ENCODE measurements around the gene JARID2. TPM values are rescaled to one million over a fixed set of nuclear protein-coding genes. Genes with fewer than 3 reads are reported as not detected.
A peak's percentile ranks its signal among the peaks of the same experiment; 100 is the strongest.
"Not testable (repeated sequence)": the region's sequence is repeated elsewhere in the genome, so short reads cannot be mapped to it uniquely, and the experiment has no call there.

JARID2 gene
- total RNA-seq, 2 experiments from 2014 or later, result 27.5 to 27.6 TPM

DNA sequence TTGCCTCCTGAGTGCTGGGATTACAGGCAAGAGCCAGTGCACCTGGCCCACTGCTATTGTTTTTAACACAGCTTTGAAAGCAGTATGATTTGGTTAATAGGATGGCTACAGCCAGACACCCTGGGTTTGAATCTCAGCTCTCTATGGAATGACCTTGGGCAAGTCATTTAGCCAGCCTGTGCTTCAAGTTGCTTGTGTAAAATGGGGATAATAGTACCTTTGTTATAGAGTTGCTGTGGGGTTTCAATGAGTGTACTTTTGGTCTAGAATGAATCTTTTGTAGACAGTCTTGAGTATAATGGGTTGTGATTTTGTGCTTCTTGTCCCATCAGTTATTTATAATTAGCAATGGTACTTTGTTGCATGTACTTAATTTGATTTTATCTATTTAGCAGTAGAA, 70.9 kb downstream of the JARID2 start:
- ChIA-PET POLR2A (no interaction called here), CTCF (interaction anchor here (1.0 to 1.5 kb wide), 2 partner anchors 13 to 30 kb away, joined by 3 to 5 read pairs; no protein-coding TSS in a partner anchor)
- Mint-ChIP-seq H3K36me3 (ENCODE audit: low read depth) (peaks cover 7% of the 10 kb centered on the region), H3K27ac (peak overlapping the region; percentile 16), H3K9me3 (no peaks in the 10 kb centered on the region), H3K27me3 (no peaks in the 10 kb centered on the region), H3K4me3 (no peak overlapping the region), H3K4me1 (peaks cover 87% of the 10 kb centered on the region)
- no peak for DNase-seq

DNA sequence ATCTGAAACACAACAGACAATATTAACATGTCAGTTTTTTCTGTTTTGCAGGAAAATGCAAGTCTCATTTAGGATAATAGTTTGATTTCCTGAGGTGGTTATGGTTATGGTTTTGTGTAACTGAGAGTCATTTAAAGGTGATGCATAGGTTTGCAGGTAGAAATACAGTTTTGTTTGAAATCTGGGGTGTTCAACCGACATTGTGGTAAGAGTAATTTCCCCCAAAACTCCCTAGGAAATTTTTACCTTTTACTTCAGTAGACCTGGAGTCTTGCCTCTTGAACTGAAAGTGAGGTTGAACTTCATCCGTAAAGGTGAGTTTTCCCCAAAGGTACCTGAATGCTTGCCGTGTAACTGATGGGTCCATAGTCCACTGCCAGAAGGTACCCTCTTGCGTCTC, 71.4 kb downstream of the JARID2 start:
- CTCF ChIA-PET, result interaction anchor here (0.6 to 1.5 kb wide), 4 partner anchors 13 to 169 kb away, joined by 3 to 5 read pairs (median 3); no protein-coding TSS in a partner anchor
- DNase-seq, result no peak
- no peaks in the 10 kb centered on the region for H3K9me3 Mint-ChIP-seq
- H3K27ac Mint-ChIP-seq, result peak overlapping the region; percentile 16
- H3K27me3 Mint-ChIP-seq, result no peaks in the 10 kb centered on the region
- peaks cover 87% of the 10 kb centered on the region for H3K4me1 Mint-ChIP-seq
- H3K4me3 Mint-ChIP-seq, result peak overlapping the region; percentile 15
- peaks cover 7% of the 10 kb centered on the region for H3K36me3 Mint-ChIP-seq (ENCODE audit: low read depth)
- POLR2A ChIA-PET, result no interaction called here

- peak overlapping the region; percentile 32 for H3K27ac Mint-ChIP-seq
- H3K4me1 Mint-ChIP-seq, result peaks cover 87% of the 10 kb centered on the region
- H3K36me3 Mint-ChIP-seq (ENCODE audit: low read depth), result peaks cover 9% of the 10 kb centered on the region
- H3K27me3 Mint-ChIP-seq, result no peaks in the 10 kb centered on the region
- ChIA-PET CTCF (interaction anchor here (0.6 to 1.0 kb wide), 5 partner anchors 10 to 168 kb away, joined by 3 to 5 read pairs (median 3); no protein-coding TSS in a partner anchor), POLR2A (no interaction called here)
- no peak for DNase-seq
- peak overlapping the region; percentile 15 for H3K4me3 Mint-ChIP-seq
- no peaks in the 10 kb centered on the region for H3K9me3 Mint-ChIP-seq
These were observed 72.3 kb downstream of the JARID2 start for GRCh38 chr6:15317934-15318902.

DNA sequence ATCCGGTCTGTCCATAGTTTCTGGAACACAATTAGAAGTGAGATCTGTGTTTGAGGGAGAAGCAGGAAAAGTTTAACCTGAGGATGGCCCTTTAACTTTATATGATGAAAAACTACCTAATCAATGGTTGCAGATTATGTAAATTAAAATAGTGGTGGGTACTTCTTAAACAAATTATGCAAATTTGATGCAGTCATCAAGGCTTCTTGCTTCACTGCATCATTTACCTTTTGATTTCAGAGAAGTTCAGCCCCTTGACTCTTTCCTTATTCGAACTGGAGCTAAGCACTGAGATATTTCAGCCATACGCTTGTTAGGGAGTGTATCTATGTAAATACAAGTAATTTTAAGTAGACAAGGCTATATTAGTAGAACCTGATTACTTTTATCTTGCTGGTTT, 73.8 kb downstream of the JARID2 start:
- H3K27ac Mint-ChIP-seq, result no peak overlapping the region

DNA sequence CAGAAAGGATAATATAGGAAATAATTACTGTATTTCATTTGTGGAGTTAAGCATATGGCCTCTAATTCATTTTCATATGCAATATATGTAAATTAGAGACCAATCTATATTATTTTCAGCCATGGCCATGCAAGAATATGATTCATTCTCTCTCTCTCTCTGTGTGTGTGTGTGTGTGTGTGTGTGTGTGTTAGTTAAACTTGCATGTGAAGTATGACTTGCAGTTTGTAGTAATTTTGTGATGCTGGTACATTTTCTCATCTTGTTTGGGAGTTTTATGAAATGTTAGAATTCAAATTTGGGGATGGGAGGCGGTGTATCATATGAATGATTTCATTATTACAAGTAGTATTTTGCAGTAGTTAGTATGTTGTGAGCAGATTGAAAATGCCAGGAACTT, 74.8 kb downstream of the JARID2 start:
- peaks cover 87% of the 10 kb centered on the region for H3K4me1 Mint-ChIP-seq
- H3K36me3 Mint-ChIP-seq (ENCODE audit: low read depth), result peaks cover 14% of the 10 kb centered on the region
- H3K27ac Mint-ChIP-seq, result no peak overlapping the region
- no peaks in the 10 kb centered on the region for H3K27me3 Mint-ChIP-seq
- ChIA-PET POLR2A (no interaction called here), CTCF (no interaction called here)
- no peaks in the 10 kb centered on the region for H3K9me3 Mint-ChIP-seq
- H3K4me3 Mint-ChIP-seq, result no peak overlapping the region
- no peak for DNase-seq

More for the DNA sequence above, 73.8 kb downstream of the JARID2 start:
- Mint-ChIP-seq H3K4me3 (no peak overlapping the region), H3K9me3 (no peaks in the 10 kb centered on the region), H3K36me3 (ENCODE audit: low read depth) (peaks cover 14% of the 10 kb centered on the region), H3K27me3 (no peaks in the 10 kb centered on the region), H3K4me1 (peaks cover 86% of the 10 kb centered on the region)
- CTCF ChIA-PET, result interaction anchor here (1.0 kb wide), 1 partner anchor 12 kb away, joined by 3 read pairs; no protein-coding TSS in a partner anchor
- POLR2A ChIA-PET, result no interaction called here
- no peak for DNase-seq

GRCh38 chr6:15322184-15322583, 76.3 kb downstream of the JARID2 start:
- Mint-ChIP-seq H3K4me1 (peaks cover 85% of the 10 kb centered on the region), H3K9me3 (no peaks in the 10 kb centered on the region), H3K27me3 (no peaks in the 10 kb centered on the region), H3K36me3 (ENCODE audit: low read depth) (peaks cover 16% of the 10 kb centered on the region), H3K4me3 (no peak overlapping the region), H3K27ac (no peak overlapping the region)
- no peak for DNase-seq
- ChIA-PET POLR2A (no interaction called here), CTCF (interaction anchor here (1.1 to 1.4 kb wide), 3 partner anchors 10 to 23 kb away, joined by 3 to 5 read pairs (median 3); no protein-coding TSS in a partner anchor)

- H3K27me3 Mint-ChIP-seq, result no peaks in the 10 kb centered on the region
- ChIA-PET POLR2A (interaction anchor here (0.7 kb wide), 1 partner anchor 144 kb away, joined by 3 read pairs; no protein-coding TSS in a partner anchor), CTCF (interaction anchor here (1.1 to 1.4 kb wide), 4 partner anchors 8 to 77 kb away, joined by 3 read pairs; partner anchors contain the start of gene JARID2)
- H3K27ac Mint-ChIP-seq, result no peak overlapping the region
- H3K36me3 Mint-ChIP-seq (ENCODE audit: low read depth), result peaks cover 16% of the 10 kb centered on the region
- H3K9me3 Mint-ChIP-seq, result no peaks in the 10 kb centered on the region
- peaks cover 85% of the 10 kb centered on the region for H3K4me1 Mint-ChIP-seq
- no peak overlapping the region for H3K4me3 Mint-ChIP-seq
- DNase-seq, result no peak
These were observed 77.1 kb downstream of the JARID2 start for GRCh38 chr6:15322781-15323536.

GRCh38 chr6:15323611-15324010, 77.7 kb downstream of the JARID2 start:
- Mint-ChIP-seq H3K36me3 (ENCODE audit: low read depth) (peaks cover 14% of the 10 kb centered on the region), H3K4me1 (peaks cover 85% of the 10 kb centered on the region)
- not testable (repeated sequence) for H3K27ac Mint-ChIP-seq, DNase-seq, H3K4me3 Mint-ChIP-seq, H3K9me3 Mint-ChIP-seq, H3K27me3 Mint-ChIP-seq
- ChIA-PET POLR2A (interaction anchor here (0.7 kb wide), 1 partner anchor 144 kb away, joined by 3 read pairs; no protein-coding TSS in a partner anchor), CTCF (interaction anchor here (1.1 to 1.4 kb wide), 3 partner anchors 9 to 78 kb away, joined by 3 read pairs; partner anchors contain the start of gene JARID2)

DNA sequence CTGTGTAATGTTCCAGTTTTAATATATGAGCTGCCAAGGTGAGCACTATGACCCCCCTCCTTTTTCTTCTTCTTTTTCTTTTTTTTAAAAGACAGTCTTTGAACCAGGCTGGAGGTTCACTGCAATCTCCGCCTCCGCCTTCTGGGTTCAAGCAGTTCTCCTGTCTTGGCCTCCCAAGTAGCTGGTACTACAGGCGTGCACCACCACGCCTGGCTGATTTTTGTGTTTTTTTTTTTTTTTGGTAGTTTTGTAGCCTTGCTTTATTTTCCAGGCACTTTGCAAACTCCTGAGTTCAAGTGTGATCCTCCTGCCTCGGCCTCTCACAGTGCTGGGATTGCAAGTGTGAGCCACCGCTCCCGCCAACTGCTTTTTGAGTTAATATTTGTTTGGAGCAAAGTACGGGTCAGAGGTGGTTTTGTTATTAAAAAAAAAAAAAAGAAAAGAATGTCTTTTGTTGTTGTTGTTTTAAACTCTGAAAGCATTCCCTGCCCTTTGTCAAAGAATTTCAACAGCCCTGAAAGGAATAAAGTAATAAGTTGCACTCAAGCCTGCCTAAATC, 78.6 kb downstream of the JARID2 start:
- Mint-ChIP-seq H3K4me1 (peaks cover 85% of the 10 kb centered on the region), H3K27ac (no peak overlapping the region), H3K9me3 (no peaks in the 10 kb centered on the region), H3K36me3 (ENCODE audit: low read depth) (peaks cover 10% of the 10 kb centered on the region), H3K4me3 (no peak overlapping the region), H3K27me3 (no peaks in the 10 kb centered on the region)
- ChIA-PET POLR2A (no interaction called here), CTCF (interaction anchor here (0.5 to 1.1 kb wide), 3 partner anchors 10 to 155 kb away, joined by 3 to 4 read pairs (median 3); no protein-coding TSS in a partner anchor)
- DNase-seq, result no peak

DNA sequence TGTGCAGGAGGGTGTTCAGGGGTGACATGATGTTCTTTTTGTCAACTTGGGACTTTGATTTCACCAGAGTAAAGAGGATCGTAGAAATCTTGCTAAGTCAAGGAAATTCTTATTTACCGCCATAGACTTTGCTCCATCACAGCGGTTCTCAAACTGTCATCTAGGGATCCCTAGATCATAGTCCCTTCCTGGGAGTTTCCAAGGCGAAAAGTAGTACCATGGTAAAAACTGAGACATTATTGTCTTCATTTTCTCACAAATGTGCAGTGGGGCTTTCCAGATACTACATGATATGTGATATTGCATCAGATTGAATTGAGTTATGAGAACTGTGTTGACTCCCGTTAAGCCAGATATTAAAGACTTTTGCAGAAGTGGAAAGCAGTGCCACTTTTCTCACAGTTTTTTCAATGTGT, 79.7 kb downstream of the JARID2 start:
- peaks cover 86% of the 10 kb centered on the region for H3K4me1 Mint-ChIP-seq

DNA sequence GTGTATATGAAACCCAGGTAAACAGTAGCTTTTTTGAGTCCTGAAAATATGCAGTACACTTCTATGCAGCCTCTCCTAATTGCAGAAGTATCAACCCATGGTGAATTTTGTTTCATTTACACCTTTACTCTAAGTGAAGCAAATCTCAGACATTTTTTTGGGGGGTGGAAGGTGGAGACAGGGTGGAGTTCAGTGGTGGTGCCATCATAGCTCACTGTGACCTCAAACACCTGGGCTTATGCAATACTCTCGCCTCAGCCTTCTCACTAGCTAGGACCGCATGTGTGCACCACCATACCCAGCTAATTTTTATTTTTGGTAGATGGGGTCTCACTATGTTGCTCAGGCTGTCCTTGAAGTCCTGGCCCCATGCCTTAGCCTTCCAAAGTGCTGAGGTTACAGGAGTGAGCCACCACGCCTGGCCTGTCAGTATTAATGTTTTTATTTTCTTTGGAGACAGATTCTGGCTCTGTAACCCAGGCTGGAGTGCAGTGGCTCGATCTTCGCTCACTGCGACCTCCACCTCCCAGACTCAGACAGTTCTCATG, 80.3 kb downstream of the JARID2 start:
- Mint-ChIP-seq H3K27ac (no peak overlapping the region), H3K36me3 (ENCODE audit: low read depth) (peaks cover 9% of the 10 kb centered on the region), H3K4me3 (no peak overlapping the region), H3K27me3 (no peaks in the 10 kb centered on the region), H3K9me3 (no peaks in the 10 kb centered on the region), H3K4me1 (peaks cover 89% of the 10 kb centered on the region)
- POLR2A ChIA-PET, result no interaction called here
- CTCF ChIA-PET, result interaction anchor here (1.6 to 1.8 kb wide), 2 partner anchors 20 to 22 kb away, joined by 4 to 5 read pairs; no protein-coding TSS in a partner anchor
- DNase-seq, result no peak

More for the DNA sequence above, 79.7 kb downstream of the JARID2 start:
- Mint-ChIP-seq H3K27ac (no peak overlapping the region), H3K9me3 (no peaks in the 10 kb centered on the region), H3K36me3 (ENCODE audit: low read depth) (peaks cover 9% of the 10 kb centered on the region), H3K27me3 (no peaks in the 10 kb centered on the region), H3K4me3 (no peak overlapping the region)
- no peak for DNase-seq
- CTCF ChIA-PET, result interaction anchor here (1.6 kb wide), 1 partner anchor 23 kb away, joined by 5 read pairs; no protein-coding TSS in a partner anchor
- POLR2A ChIA-PET, result no interaction called here

- Mint-ChIP-seq H3K4me3 (no peak overlapping the region), H3K9me3 (no peaks in the 10 kb centered on the region)
These were observed 81.4 kb downstream of the JARID2 start for GRCh38 chr6:15327271-15327670.

More at GRCh38 chr6:15327271-15327670, 81.4 kb downstream of the JARID2 start:
- ChIA-PET POLR2A (no interaction called here), CTCF (interaction anchor here (1.1 to 1.8 kb wide), 3 partner anchors 14 to 21 kb away, joined by 3 to 5 read pairs (median 4); no protein-coding TSS in a partner anchor)
- Mint-ChIP-seq H3K4me1 (peaks cover 89% of the 10 kb centered on the region), H3K36me3 (ENCODE audit: low read depth) (peaks cover 12% of the 10 kb centered on the region), H3K27me3 (no peaks in the 10 kb centered on the region), H3K27ac (peak overlapping the region; percentile 63)
- peak; percentile 62 for DNase-seq

Data from activated CD4-positive, alpha-beta T cell treated with anti-CD3 and anti-CD28 coated beads, Interleukin-2, amount 10 ng/mL, durations not matched to agents 7 days and 5 days (primary cell).